ENCODE measurements around the gene COX7A1. TPM values are rescaled to one million over a fixed set of nuclear protein-coding genes. Genes with fewer than 3 reads are reported as not detected.
"Not testable (repeated sequence)": the region's sequence is repeated elsewhere in the genome, so short reads cannot be mapped to it uniquely, and the experiment has no call there.

COX7A1 gene
- not detected in 2 replicates for total RNA-seq (2014; rRNA removed; shearing (Covaris generic))
- polyA plus RNA-seq (2015; cell fraction: cytosol; rRNA removed) = not detected in 2 replicates
- not detected in 2 replicates for polyA plus RNA-seq (2015; cell fraction: nucleus; rRNA removed)

GRCh38 chr19:36152352-36153091 lies at the start of gene COX7A1:
TSS of gene COX7A1 (minus strand) at chr19:36152447. CDS start at chr19:36152407, 40 bp downstream.
- DNase-seq (ENCODE audit: low read depth) = no peak

GRCh38 chr19:36201684-36202083 lies 49.4 kb upstream of the COX7A1 start:
- no peak for DNase-seq (ENCODE audit: low read depth)

GRCh38 chr19:36198119-36198518 lies 45.9 kb upstream of the COX7A1 start:
- DNase-seq (ENCODE audit: low read depth) = no peak

GRCh38 chr19:36196249-36196648 lies 44.0 kb upstream of the COX7A1 start:
- no peak for DNase-seq (ENCODE audit: low read depth)

GRCh38 chr19:36186722-36187121 lies 34.5 kb upstream of the COX7A1 start:
- not testable (repeated sequence) for DNase-seq (ENCODE audit: low read depth)

- DNase-seq (ENCODE audit: low read depth) = no peak
Measured at GRCh38 chr19:36183245-36183628, 31.0 kb upstream of the COX7A1 start.

GRCh38 chr19:36182612-36183244 lies 30.5 kb upstream of the COX7A1 start:
- DNase-seq (ENCODE audit: low read depth) = peak; percentile 21

- not testable (repeated sequence) for DNase-seq (ENCODE audit: low read depth)
Measured at GRCh38 chr19:36179077-36179476, 26.8 kb upstream of the COX7A1 start.

- not testable (repeated sequence) for DNase-seq (ENCODE audit: low read depth)
Measured at GRCh38 chr19:36173846-36174245, 21.6 kb upstream of the COX7A1 start.

GRCh38 chr19:36172852-36173251 lies 20.6 kb upstream of the COX7A1 start:
- DNase-seq (ENCODE audit: low read depth) = no peak

- no peak for DNase-seq (ENCODE audit: low read depth)
Measured at GRCh38 chr19:36169084-36169760, 17.0 kb upstream of the COX7A1 start.

GRCh38 chr19:36163813-36164212 lies 11.6 kb upstream of the COX7A1 start:
- no peak for DNase-seq (ENCODE audit: low read depth)

GRCh38 chr19:36160821-36161596 lies 8.8 kb upstream of the COX7A1 start:
- DNase-seq (ENCODE audit: low read depth) = no peak

- no peak for DNase-seq (ENCODE audit: low read depth)
Measured at GRCh38 chr19:36153126-36153525, 879 bp upstream of the COX7A1 start.

- no peak for DNase-seq (ENCODE audit: low read depth)
Measured at GRCh38 chr19:36152019-36152351, 262 bp downstream of the COX7A1 start.

- DNase-seq (ENCODE audit: low read depth) = no peak
Measured at GRCh38 chr19:36151144-36152018, 866 bp downstream of the COX7A1 start.

GRCh38 chr19:36150586-36150985 lies 1.7 kb downstream of the COX7A1 start:
- DNase-seq (ENCODE audit: low read depth) = no peak

- no peak for DNase-seq (ENCODE audit: low read depth)
Measured at GRCh38 chr19:36149673-36150406, 2.4 kb downstream of the COX7A1 start.

GRCh38 chr19:36144624-36145023 lies 7.6 kb downstream of the COX7A1 start:
- DNase-seq (ENCODE audit: low read depth) = no peak

- no peak for DNase-seq (ENCODE audit: low read depth)
Measured at GRCh38 chr19:36142496-36142895, 9.8 kb downstream of the COX7A1 start.

All from HT1080 (cell line).